ENCODE measurements around the gene AHNAK.

The AHNAK gene

GRCh38 chr11:62432695-62433094, 113.9 kb downstream of the AHNAK start:
- DNase-seq, result no peak

DNA sequence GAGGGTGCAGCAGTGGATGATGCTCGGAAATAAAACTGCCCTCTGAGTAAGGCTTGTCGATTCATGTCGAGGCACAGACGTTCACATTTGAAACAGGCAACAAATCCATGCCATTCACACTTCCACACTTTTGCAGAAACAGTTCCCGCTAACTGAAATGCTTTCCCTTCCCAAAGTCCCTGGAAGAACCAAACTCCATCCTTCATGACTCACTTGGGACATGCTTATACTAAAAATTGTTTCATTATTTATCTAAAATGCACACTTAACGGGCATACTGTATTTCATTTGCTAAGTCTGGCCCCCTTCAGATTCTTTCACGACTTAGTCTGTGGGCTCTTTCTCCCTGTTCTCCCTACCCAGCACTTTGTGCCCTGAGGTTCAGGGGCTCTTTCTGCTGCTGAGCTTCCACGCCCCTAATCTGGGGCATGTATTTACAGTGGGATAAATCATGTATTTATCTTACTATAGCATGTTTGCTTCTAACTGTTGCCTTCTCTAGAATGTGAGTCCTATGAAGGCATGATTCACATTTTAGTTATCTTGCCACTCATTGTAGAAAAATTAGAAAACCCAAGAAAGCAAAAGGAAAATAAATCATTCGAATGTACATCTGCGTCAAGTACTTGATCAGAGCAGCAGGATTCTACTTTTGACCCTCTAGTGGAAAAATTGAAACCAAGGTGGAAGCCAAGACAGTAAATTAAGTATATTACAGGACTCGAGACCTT, 115.3 kb downstream of the AHNAK start:
- DNase-seq, result no peak

DNA sequence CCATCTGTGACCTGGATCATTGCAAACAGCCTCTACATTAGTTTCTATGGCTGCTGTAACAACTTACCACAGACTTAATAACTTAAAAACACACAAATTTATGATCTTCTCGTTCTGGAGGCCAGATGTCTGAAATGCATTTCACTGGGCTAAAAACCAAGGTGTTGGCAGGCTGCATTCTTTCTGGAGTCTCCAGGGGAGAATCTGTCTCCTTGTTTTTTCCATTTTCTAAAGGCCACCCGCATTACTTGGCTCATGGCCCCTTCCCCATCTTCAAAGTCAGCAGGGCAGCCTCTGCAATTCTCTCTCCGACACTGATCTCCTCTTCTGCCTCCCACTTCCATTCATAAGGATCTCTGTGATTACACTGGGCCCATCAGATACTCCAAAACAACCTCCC, 116.2 kb downstream of the AHNAK start:
- DNase-seq, result no peak

GRCh38 chr11:62428871-62429560, 117.6 kb downstream of the AHNAK start:
- no peak for DNase-seq

DNA sequence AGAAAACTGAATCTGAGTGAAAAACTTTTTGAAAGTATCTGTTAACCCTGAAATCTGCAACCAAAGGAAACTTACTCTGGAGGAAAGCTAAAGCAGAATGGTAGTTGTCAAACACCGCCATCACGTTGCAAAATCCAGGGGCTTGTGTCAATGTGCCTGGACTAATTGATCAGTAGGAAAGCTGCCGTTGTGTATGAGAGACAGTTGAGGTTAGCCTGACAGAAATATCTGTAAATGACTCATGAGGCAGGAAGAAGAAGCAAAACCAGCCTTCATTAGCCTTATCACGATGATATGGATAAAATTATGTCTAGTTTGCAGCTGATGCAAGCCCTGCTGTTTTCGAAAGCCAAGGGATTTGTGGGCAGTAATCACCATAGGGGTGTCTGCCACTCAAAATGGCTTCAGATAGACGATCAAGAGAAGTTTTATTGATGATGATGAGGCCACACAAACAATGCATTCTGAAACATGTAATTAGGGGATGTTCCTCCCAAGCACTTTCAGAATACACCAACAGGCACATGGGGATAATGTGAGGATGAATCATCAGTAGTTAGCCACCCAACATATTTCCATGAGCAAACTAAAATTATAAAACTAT, 118.9 kb downstream of the AHNAK start:
- no peak for DNase-seq

DNA sequence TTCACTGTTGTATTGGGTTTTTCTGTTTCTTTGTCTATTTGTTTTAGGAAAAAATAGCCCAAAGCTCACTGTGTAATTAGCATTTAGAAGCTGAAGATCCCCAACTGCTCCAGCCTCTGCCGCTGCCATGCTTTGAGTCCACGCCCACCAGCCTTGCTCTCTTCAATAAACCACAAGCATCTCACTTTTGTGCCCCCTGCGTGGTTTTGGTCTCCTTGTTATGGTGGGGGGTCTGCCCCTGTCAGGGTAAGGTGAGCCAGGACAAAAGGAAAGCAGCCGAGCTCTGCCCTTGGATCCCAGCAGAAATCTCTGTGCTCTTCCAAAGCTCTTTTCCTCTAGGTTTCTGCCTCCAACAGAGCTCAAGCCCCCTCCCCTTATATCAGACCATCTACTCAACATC, 123.6 kb downstream of the AHNAK start:
- no peak for DNase-seq

GRCh38 chr11:62421996-62422395, 124.6 kb downstream of the AHNAK start:
- no peak for DNase-seq

DNA sequence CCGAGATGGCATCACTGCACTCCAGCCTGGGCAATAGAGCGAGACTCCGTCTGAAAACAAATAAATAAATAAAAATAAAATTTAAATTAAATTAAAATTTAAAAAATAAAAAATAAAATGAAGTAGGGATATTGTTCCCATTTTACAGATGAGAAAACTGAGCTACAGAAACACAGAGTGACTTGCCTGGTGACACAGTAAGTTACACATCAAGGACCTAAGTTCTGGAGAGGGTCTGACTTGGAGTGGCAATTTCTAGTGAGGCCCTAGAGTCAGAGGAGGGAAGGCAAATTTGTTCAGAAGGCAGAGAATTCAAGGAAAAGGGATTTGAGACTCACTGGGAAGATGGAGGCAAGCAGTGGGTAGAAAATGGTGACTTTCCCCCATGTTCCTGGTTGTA, 125.7 kb downstream of the AHNAK start:
- DNase-seq, result no peak

DNA sequence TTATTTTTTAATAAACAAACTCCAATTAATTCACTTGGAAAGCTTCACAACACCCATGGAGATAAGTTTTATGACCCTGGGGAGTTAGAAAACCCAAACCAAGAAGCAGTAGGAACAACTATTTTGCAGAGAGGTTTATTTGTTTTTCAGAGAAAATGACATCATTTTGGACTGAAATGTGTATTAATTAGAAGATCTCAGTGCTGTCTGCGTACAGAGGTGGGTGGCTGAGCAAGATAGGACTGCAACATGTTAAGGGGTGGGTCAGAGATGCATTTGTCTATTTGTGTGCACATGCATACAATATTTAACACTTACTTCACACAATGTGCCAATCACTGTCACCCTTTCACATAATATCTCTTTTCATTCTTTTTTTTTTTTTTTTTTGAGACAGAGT, 126.7 kb downstream of the AHNAK start:
- DNase-seq, result no peak

DNA sequence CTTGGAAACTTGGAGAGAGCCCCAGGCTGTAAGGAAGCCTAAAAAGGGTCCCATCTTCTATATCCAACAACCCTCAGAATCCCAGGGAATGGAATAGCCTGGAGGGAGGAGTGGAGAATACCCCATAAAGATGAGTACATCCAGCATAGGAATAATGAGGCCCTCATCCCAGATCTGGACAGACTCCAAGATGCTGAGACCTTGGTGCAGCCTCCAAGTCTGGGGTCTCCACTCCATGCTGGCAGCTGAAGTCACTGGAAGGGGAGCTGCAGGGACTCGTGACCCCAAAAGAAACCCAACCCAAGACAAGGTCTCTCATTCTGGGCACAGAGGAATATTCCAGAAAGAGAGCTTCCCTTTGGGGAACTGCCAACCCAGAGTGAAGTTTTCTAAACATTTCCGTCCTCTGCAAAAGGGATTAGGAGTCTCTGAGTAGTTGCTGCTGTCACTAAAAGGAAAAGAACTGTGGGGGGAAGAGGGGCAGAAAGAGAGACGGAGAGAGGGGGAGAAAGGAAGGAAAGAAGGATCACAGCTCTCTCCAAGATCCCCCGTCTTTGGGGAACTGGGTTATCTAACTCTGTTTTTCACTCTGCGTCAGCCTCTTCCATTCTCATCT, 127.2 kb downstream of the AHNAK start:
- DNase-seq, result no peak

DNA sequence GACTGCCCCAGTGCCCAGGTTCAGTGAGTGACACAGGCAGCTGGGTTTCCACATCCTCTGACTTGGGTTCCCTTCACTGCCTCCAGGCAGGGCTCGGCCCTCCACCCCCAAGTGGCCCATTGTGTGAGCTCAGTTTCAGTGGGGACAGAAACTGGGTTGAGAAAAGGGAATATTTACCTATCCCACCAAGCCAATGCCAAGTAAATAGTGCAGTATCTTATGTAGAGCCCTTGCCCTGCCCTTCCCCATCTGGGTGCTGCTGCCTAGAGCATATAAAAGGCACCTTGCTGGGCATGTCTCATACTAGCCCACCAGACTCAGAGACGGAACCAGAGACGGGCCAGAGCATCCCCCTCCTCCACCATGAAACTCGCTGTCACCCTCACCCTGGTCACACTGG, 127.9 kb downstream of the AHNAK start, which contains the start of gene SCGB1A1:
Gene SCGB1A1 (plus strand): TSS at position 301 of the 400 bp plus-strand sequence. CDS start 63 bp downstream, at position 364.
- no peak for DNase-seq

DNA sequence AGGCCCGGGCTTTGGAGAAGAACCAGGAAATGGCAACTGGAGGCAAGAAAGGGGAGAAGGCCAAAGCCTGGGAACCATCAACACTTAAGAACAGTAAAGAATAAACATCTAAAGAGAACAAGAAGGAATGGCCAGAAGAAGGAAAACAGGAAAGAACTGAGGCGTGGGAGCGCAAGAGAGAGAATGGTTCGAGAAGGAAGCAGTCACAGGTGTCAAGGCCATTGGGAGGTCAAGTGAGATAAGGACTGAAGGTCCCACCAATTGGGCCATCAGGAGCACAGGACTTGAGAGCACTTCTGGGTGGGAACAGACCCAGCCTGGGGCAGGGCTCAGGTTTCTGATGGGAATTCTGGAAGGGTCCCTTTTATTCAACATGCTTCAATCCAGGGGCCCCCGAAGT, 128.5 kb downstream of the AHNAK start:
- no peak for DNase-seq

- no peak for DNase-seq
These were observed 130.0 kb downstream of the AHNAK start for GRCh38 chr11:62416596-62416995.

DNA sequence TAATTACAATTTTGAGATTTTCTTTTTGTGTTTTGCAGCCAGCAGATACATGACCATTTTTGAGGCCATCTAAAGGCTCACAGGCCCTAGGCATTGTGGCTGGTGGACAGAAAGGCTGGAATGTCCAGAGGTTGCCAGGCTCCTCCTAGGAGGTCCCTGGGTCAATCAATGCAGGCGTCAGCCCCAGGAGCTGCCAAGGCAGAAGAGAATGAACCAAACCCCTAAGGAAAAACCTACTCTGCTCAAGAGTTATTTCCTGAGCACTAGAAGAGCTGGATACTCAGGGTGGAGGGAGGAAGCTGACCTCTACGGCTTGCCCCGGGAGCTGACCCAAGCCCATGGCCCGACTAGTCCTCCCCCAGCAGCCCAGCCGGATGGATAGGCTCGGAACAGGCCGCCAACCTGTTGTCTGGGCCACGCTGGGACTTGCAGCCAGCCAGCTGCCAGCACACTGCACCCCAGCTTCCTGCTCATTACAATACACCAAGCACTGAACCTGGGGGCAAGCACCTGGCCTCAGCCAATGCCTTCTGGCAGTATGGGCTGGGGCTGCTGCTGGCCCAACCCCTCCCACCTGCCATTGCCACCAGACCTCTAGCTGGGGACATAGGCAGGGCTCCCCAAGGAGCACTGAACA, 133.4 kb downstream of the AHNAK start:
- no peak for DNase-seq

DNA sequence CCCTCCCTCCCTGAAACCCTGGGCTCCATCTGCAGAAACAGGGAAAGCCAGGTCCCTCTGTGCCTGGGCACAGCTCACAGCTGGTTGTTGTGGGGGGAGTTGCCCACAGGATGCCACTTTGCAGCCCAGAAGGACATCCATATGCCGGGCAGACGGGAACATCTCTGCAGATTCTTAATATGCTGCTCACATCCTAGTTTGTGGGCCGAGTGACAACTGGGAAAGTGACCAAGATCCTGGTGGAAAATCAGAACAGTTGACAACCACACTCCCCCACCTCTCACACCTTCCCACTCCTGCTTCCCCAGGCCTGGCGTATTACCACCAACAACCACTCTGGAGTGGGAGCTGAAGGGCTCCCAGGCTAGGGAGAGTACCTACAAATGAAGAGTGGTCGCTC, 135.1 kb downstream of the AHNAK start:
- no peak for DNase-seq

DNA sequence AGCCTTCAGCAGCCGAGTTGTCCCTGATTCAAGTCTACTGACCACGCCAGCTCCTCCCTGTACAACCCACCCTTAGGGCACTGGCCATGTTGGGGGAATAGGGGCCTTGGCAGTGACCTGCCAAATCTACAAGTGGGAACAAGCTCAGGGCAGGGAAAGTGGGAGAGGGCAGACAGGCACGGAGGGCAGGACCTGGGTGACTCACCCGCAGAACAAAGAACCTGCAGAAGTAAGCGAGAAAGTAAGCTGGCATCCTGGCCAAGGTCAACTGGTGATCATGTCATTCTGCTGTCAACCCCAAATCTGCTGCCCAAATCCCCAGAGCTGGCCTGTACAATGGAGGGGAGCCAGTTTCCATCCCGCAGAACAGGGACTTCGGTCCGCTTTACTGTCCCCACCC, 135.6 kb downstream of the AHNAK start:
- no peak for DNase-seq

GRCh38 chr11:62409831-62410230, 136.8 kb downstream of the AHNAK start:
- DNase-seq, result no peak

DNA sequence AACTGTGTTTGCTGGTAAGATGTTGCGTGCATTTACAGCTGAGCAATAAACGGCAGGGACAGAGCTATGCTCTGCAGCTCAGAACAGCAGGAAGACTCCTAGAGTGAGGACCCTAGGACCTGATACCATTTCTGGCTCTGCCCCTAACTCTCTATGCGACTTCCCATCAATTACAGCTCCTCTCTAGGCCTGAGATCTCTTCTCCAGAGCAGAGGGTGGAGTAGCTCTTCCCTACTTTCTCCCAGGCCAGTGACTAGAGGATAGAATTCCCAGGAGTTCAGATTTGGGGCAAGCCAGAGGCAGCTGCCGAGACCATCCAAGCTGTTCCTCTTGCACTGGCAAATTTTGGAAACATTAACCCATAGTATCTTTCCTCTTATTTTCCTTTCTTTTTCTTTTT, 140.6 kb downstream of the AHNAK start:
- DNase-seq, result no peak

GRCh38 chr11:62404901-62405300, 141.7 kb downstream of the AHNAK start:
- no peak for DNase-seq

GRCh38 chr11:62404435-62404834, 142.2 kb downstream of the AHNAK start:
- DNase-seq, result no peak

GRCh38 chr11:62402960-62403730, 143.5 kb downstream of the AHNAK start:
- DNase-seq, result no peak

- peak; percentile 31 for DNase-seq
These were observed 144.2 kb downstream of the AHNAK start for GRCh38 chr11:62402226-62402959.

Data from activated T-cell treated with anti-CD3 and anti-CD28 coated beads, Interleukin-2, amount 50 U/mL, for 1 hour (primary cell).